HepG2 (cell line): ENCODE data around the gene DNPH1. TPM values are rescaled to one million over a fixed set of nuclear protein-coding genes. Genes with fewer than 3 reads are reported as not detected.

Experiments used
- CREB1 ChIP-seq, 2 experiments: fragments of 450-650 bp in 1 of 2; IDR thresholded peaks; 2 replicates each; pipeline ENCODE4 v1.6.1; 2016 to 2017; ENCODE audit warnings: control low read depth in 1 of 2, mild to moderate bottlenecking in 1 of 2, missing compliant biosample characterization in 1 of 2, missing genetic modification characterization in 1 of 2
- GMEB2 ChIP-seq: IDR thresholded peaks from 2 replicates; pipeline ENCODE4 v1.6.1; 2016; ENCODE audit warnings: missing biosample characterization, missing genetic modification reagents, low read depth
- HMG20B ChIP-seq: conservative IDR thresholded peaks from 2 replicates; pipeline ENCODE4 v1.6.1; 2016; ENCODE audit warnings: missing genetic modification reagents, missing compliant biosample characterization
- MED13 ChIP-seq: sonication (generic); formaldehyde crosslinking; IDR thresholded peaks from 2 replicates; pipeline ENCODE4 v1.5.0; 2020; ENCODE audit warnings: missing genetic modification reagents
- NFKBIZ ChIP-seq: IDR thresholded peaks from 2 replicates; pipeline ENCODE4 v1.6.1; 2018; ENCODE audit warnings: missing genetic modification reagents, missing compliant biosample characterization
- PCBP2 ChIP-seq: fragments of 200-400 bp; formaldehyde crosslinking; optimal IDR thresholded peaks from 2 replicates; pipeline ENCODE3; 2018; ENCODE audit warnings: low read length, low read depth; ENCODE audit not compliant: poor library complexity, severe bottlenecking
- SAFB2 ChIP-seq: sonication (generic); formaldehyde crosslinking; IDR thresholded peaks from 2 replicates; pipeline ENCODE4 v1.5.1; 2020; ENCODE audit warnings: missing genetic modification reagents, low read depth, mild to moderate bottlenecking, borderline replicate concordance
- SALL2 ChIP-seq: sonication (generic); formaldehyde crosslinking; IDR thresholded peaks from 2 replicates; pipeline ENCODE4 v1.8.1; 2023; ENCODE audit warnings: mild to moderate bottlenecking, missing genetic modification reagents, inconsistent platforms
- WIZ ChIP-seq: sonication (generic); formaldehyde crosslinking; IDR thresholded peaks from 2 replicates; pipeline ENCODE4 v1.5.1; 2020; ENCODE audit warnings: mild to moderate bottlenecking, missing genetic modification reagents
- ZNF609 ChIP-seq: sonication (generic); formaldehyde crosslinking; IDR thresholded peaks from 2 replicates; pipeline ENCODE4 v1.4.0; 2020; ENCODE audit warnings: mild to moderate bottlenecking, missing genetic modification reagents, borderline replicate concordance
- ZNF780A ChIP-seq: sonication (generic); formaldehyde crosslinking; IDR thresholded peaks from 2 replicates; pipeline ENCODE4 v1.8.0; 2022; ENCODE audit warnings: mild to moderate bottlenecking, missing genetic modification reagents, moderate library complexity
- polyA plus RNA-seq, 8 experiments: library from polyadenylated mRNA; depleted of rRNA in 3 of 8; stranded (reverse) in 7 of 8; unstranded in 1 of 8; fragments of >200 nt; fragmentation: Illumina TruSeq in 4 of 8; extraction: Trizol in 4 of 8; gene quantifications; 2 replicates each; pipeline versions ENCODE4 v1.2.1 to v1.2.3, GENCODE V29; 2011 to 2016; ENCODE audit warnings: low read depth in 4 of 8, missing spikeins in 1 of 8, mixed read lengths in 1 of 8; ENCODE audit not compliant: insufficient read depth in 1 of 8
- total RNA-seq, 5 experiments: library from RNA; depleted of rRNA; stranded (reverse); fragments of >200 nt; fragmentation: Illumina TruSeq; extraction: Trizol; gene quantifications; 2 replicates each; pipeline ENCODE4 v1.2.3, GENCODE V29; 2016; ENCODE audit warnings: low read depth in 1 of 5
- TF ChIP-seq, protein P1 (sequence below): sonication (generic); formaldehyde crosslinking; IDR thresholded peaks from 2 replicates; pipeline ENCODE4; 2020; ENCODE audit warnings: missing genetic modification reagents, mild to moderate bottlenecking, borderline replicate concordance
- TF ChIP-seq, protein P2 (sequence below): sonication (generic); formaldehyde crosslinking; IDR thresholded peaks from 2 replicates; pipeline ENCODE4 v1.4.0; 2020; ENCODE audit warnings: mild to moderate bottlenecking, missing genetic modification reagents

Gene DNPH1
- total and polyA plus RNA-seq, 2 of the 13 experiments (the other 11 are each of a cell fraction or from before 2014, with no cell fraction given) = 56.5 to 75.1 TPM

GRCh38 chr6:43181942-43182860 is 47.1 kb downstream of the DNPH1 start, which contains the start of gene CUL9 (continued):
- TF ChIP-seq NFKBIZ (CRISPR knock-in tag) (peak; percentile 87), MED13 (CRISPR knock-in tag) (peak; percentile 76), GMEB2 (CRISPR knock-in tag) (peak; percentile 94), CREB1 (IDR thresholded peaks at IDR 0.05) (no peak), CREB1 (CRISPR knock-in tag; IDR thresholded peaks at IDR 0.05) (no peak), ZNF780A (CRISPR knock-in tag) (no peak), WIZ (peak; percentile 84), HMG20B (CRISPR knock-in tag) (no peak), SALL2 (peak; percentile 94), ZNF609 (CRISPR knock-in tag) (peak; percentile 75), SAFB2 (CRISPR knock-in tag) (peak; percentile 87), PCBP2 (peak; percentile 17)
- TF ChIP-seq, protein P1, sequence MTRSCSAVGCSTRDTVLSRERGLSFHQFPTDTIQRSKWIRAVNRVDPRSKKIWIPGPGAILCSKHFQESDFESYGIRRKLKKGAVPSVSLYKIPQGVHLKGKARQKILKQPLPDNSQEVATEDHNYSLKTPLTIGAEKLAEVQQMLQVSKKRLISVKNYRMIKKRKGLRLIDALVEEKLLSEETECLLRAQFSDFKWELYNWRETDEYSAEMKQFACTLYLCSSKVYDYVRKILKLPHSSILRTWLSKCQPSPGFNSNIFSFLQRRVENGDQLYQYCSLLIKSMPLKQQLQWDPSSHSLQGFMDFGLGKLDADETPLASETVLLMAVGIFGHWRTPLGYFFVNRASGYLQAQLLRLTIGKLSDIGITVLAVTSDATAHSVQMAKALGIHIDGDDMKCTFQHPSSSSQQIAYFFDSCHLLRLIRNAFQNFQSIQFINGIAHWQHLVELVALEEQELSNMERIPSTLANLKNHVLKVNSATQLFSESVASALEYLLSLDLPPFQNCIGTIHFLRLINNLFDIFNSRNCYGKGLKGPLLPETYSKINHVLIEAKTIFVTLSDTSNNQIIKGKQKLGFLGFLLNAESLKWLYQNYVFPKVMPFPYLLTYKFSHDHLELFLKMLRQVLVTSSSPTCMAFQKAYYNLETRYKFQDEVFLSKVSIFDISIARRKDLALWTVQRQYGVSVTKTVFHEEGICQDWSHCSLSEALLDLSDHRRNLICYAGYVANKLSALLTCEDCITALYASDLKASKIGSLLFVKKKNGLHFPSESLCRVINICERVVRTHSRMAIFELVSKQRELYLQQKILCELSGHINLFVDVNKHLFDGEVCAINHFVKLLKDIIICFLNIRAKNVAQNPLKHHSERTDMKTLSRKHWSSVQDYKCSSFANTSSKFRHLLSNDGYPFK (CRISPR knock-in tag) = peak; percentile 99
- TF ChIP-seq, protein P2, sequence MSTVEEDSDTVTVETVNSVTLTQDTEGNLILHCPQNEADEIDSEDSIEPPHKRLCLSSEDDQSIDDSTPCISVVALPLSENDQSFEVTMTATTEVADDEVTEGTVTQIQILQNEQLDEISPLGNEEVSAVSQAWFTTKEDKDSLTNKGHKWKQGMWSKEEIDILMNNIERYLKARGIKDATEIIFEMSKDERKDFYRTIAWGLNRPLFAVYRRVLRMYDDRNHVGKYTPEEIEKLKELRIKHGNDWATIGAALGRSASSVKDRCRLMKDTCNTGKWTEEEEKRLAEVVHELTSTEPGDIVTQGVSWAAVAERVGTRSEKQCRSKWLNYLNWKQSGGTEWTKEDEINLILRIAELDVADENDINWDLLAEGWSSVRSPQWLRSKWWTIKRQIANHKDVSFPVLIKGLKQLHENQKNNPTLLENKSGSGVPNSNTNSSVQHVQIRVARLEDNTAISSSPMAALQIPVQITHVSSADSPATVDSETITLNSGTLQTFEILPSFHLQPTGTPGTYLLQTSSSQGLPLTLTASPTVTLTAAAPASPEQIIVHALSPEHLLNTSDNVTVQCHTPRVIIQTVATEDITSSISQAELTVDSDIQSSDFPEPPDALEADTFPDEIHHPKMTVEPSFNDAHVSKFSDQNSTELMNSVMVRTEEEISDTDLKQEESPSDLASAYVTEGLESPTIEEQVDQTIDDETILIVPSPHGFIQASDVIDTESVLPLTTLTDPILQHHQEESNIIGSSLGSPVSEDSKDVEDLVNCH (CRISPR knock-in tag) = 0 out of 2 replicates have a peak, but pooled peaks have one; percentile 86
